GM12878 (cell line): ENCODE measurements around the gene HSP90AA1. TPM values are rescaled to one million over a fixed set of nuclear protein-coding genes. Genes with fewer than 3 reads are reported as not detected.

Experiments used
- ATAC-seq: fragments of 200-7000 bp; cut with Tn5 transposase; 3 replicates; pipeline ENCODE4 v1.9.1; 2020; ENCODE audit warnings: mild to moderate bottlenecking, moderate library complexity
- BruUV-seq: library from RNA; stranded (reverse); fragments of 400-500 nt; replicated peaks from 2 replicates; lab custom pipeline; 2021; lab: Mats Ljungman, UMichigan
- CTCF ChIA-PET: fragments of 300-600 bp; sonication (Branson Sonifier 250); formaldehyde crosslinking; extraction: SDS; loops from one replicate; lab custom pipeline; 2021; ENCODE audit warnings: inconsistent platforms; lab: Yijun Ruan, JAX
- POLR2A ChIA-PET: fragments of 350-600 bp; formaldehyde crosslinking; extraction: SDS; loops from one replicate; lab custom pipeline; 2021; ENCODE audit warnings: inconsistent platforms; lab: Charles Lee
- RAD21 ChIA-PET: fragments of 300-600 bp; sonication (Branson Sonifier 250); formaldehyde crosslinking; loops from one replicate; lab custom pipeline; 2023; ENCODE audit warnings: antibody characterized with exemption; ENCODE audit not compliant: unreplicated experiment; lab: Charles Lee
- SMC1A ChIA-PET: fragments of 300-600 bp; sonication (Branson Sonifier 250); formaldehyde crosslinking; loops from one replicate; lab custom pipeline; 2023; ENCODE audit not compliant: unreplicated experiment, uncharacterized antibody; lab: Charles Lee
- DNase-seq: peaks from one replicate; pipeline ENCODE4 v3.0.0-alpha.2; 2011; ENCODE audit warnings: low read depth, low spot score
- FAIRE-seq: peaks from 3 replicates; lab custom pipeline; 2011; peaks lifted over from hg19 to GRCh38; lab: Jason Lieb, UNC
- H2AFZ ChIP-seq: 2 replicates; pipeline ENCODE4 v1.6.0; 2011; ENCODE audit warnings: low read depth, low read length, control low read depth; ENCODE audit not compliant: control insufficient read depth
- H3K27ac ChIP-seq: 2 replicates; pipeline ENCODE4 v1.5.1; 2011; ENCODE audit warnings: control low read depth; ENCODE audit not compliant: control insufficient read depth, insufficient read depth
- H3K27me3 ChIP-seq, 2 experiments: replicated peaks in 1 of 2; 2 replicates each; pipeline versions ENCODE4 v1.6.0 to v1.6.1; 2011; ENCODE audit warnings: low read length in 1 of 2; ENCODE audit not compliant: control insufficient read depth in 2 of 2, insufficient read depth in 2 of 2
- H3K36me3 ChIP-seq, 2 experiments: 2 replicates each; pipeline ENCODE4 v1.5.1; 2011; ENCODE audit warnings: low read length in 1 of 2; ENCODE audit not compliant: control insufficient read depth in 2 of 2, insufficient read depth in 2 of 2
- H3K4me1 ChIP-seq: 2 replicates; pipeline ENCODE4 v1.6.1; 2011; ENCODE audit warnings: mild to moderate bottlenecking, low read length, moderate library complexity, mixed read lengths; ENCODE audit not compliant: control insufficient read depth, insufficient read depth
- H3K4me2 ChIP-seq: 2 replicates; pipeline ENCODE4 v1.6.0; 2011; ENCODE audit warnings: control low read depth; ENCODE audit not compliant: control insufficient read depth, insufficient read depth
- H3K4me3 ChIP-seq: fragments of 200-600 bp; sonication (generic); 2 replicates; pipeline ENCODE4 v1.5.1; 2016
- H3K79me2 ChIP-seq: 2 replicates; pipeline ENCODE4 v1.6.0; 2011; ENCODE audit warnings: low read length; ENCODE audit not compliant: control insufficient read depth, insufficient read depth
- H3K9ac ChIP-seq: 2 replicates; pipeline ENCODE4 v1.8.0; 2011; ENCODE audit warnings: low read length, control low read depth, mixed read lengths; ENCODE audit not compliant: control insufficient read depth, insufficient read depth
- H3K9me3 ChIP-seq: replicated peaks from 3 replicates; pipeline ENCODE4 v1.5.1; 2011; ENCODE audit warnings: mild to moderate bottlenecking, low read length; ENCODE audit not compliant: control insufficient read depth, insufficient read depth
- H4K20me1 ChIP-seq: 2 replicates; pipeline ENCODE4 v1.6.0; 2011; ENCODE audit not compliant: control insufficient read depth, insufficient read depth
- CBX5 ChIP-seq: sonication (generic); IDR thresholded peaks from 2 replicates; pipeline ENCODE4 v1.6.1; 2016; ENCODE audit warnings: low read depth, moderate library complexity, mild to moderate bottlenecking, inconsistent platforms
- CHD4 ChIP-seq: fragments of 200-600 bp; sonication (generic); IDR thresholded peaks from 2 replicates; pipeline ENCODE4 v1.6.1; 2016; ENCODE audit warnings: mild to moderate bottlenecking
- LARP7 ChIP-seq: fragments of 450-650 bp; IDR thresholded peaks from 2 replicates; pipeline ENCODE4 v1.6.1; 2017; ENCODE audit warnings: mild to moderate bottlenecking
- MEF2B ChIP-seq: fragments of 450-650 bp; IDR thresholded peaks from 2 replicates; pipeline ENCODE4 v1.6.1; 2018; ENCODE audit warnings: mild to moderate bottlenecking, moderate library complexity; ENCODE audit not compliant: partially characterized antibody, poor library complexity, severe bottlenecking
- NRF1 ChIP-seq: conservative IDR thresholded peaks from 2 replicates; pipeline ENCODE4 v1.6.1; 2011; ENCODE audit warnings: mild to moderate bottlenecking, low read depth, low read length, improper control_type of control experiment
- SMAD5 ChIP-seq: IDR thresholded peaks from 2 replicates; pipeline ENCODE4 v1.6.1; 2016; ENCODE audit warnings: antibody characterized with exemption, low read depth
- SREBF1 ChIP-seq: IDR thresholded peaks from 2 replicates; pipeline ENCODE4 v1.6.1; 2012; ENCODE audit warnings: mild to moderate bottlenecking, low read length
- ZBED1 ChIP-seq: IDR thresholded peaks from 2 replicates; pipeline ENCODE4 v1.6.1; 2016; ENCODE audit warnings: borderline replicate concordance
- ZNF274 ChIP-seq: IDR thresholded peaks from one replicate; pipeline ENCODE4 v1.8.0; 2011; ENCODE audit not compliant: insufficient read length, insufficient read depth
- WGBS: methylation state at CpG from one replicate; pipeline ENCODE4 v1.1.6; 2016; ENCODE audit warnings: low lambda C conversion rate; ENCODE audit not compliant: insufficient replicate concordance, insufficient coverage; ENCODE audit errors: missing lambda C conversion rate; 5-methylcytosine and 5-hydroxymethylcytosine counted together
- in situ Hi-C: fragments of 300-500 bp; cut with MboI; formaldehyde crosslinking; loops from 9 replicates; pipeline ENCODE4 v1.14.3; 2018; ENCODE audit warnings: mixed read lengths
- intact Hi-C: fragments of 100-400 bp; cut with micrococcal nuclease; formaldehyde crosslinking; loops from one replicate; pipeline ENCODE4 v1.14.2; 2022; ENCODE audit not compliant: unreplicated experiment
- polyA plus RNA-seq, 11 experiments: library from polyadenylated mRNA; depleted of rRNA in 4 of 11; unstranded in 6 of 11; stranded (reverse) in 5 of 11; fragments of >200 nt; fragmentation: Nextera tagmentation in 4 of 11; fragmentation: Illumina TruSeq in 1 of 11; extraction: Ambion mirVana in 4 of 11; extraction: Trizol in 1 of 11; gene quantifications; 1 replicate in 1 of 11; 2 replicates in 10 of 11; pipeline versions ENCODE4 v1.2.1 to v1.2.3, GENCODE V29; 2011 to 2016; ENCODE audit warnings: inconsistent platforms in 2 of 11, missing spikeins in 2 of 11, low read depth in 1 of 11
- total RNA-seq, 4 experiments: library from RNA; depleted of rRNA in 3 of 4; stranded (reverse); fragments of >200 nt in 3 of 4; fragmentation: Illumina TruSeq in 1 of 4; extraction: Trizol in 1 of 4; gene quantifications; 2 replicates each; pipeline versions ENCODE4 v1.2.1 to v1.2.3, GENCODE V29; 2013 to 2021
- TF ChIP-seq, protein P1 (sequence below): IDR thresholded peaks from 2 replicates; pipeline ENCODE4 v1.6.1; 2011; ENCODE audit warnings: low read depth, mild to moderate bottlenecking, low read length, moderate library complexity, borderline replicate concordance; ENCODE audit errors: extremely low read depth
- TF ChIP-seq, protein P2 (sequence below): IDR thresholded peaks from 2 replicates; pipeline ENCODE4 v1.6.1; 2011; ENCODE audit warnings: low read depth, low read length, improper control_type of control experiment, borderline replicate concordance
- TF ChIP-seq, protein P3 (sequence below): IDR thresholded peaks from 2 replicates; pipeline ENCODE4 v1.6.1; 2012; ENCODE audit warnings: low read length, inconsistent platforms
- TF ChIP-seq, protein P4 (sequence below): fragments of 450-650 bp; IDR thresholded peaks from 2 replicates; pipeline ENCODE4 v1.6.1; 2017; ENCODE audit warnings: antibody characterized with exemption, mild to moderate bottlenecking, moderate library complexity
- TF ChIP-seq, protein P5 (sequence below): fragments of 450-650 bp; formaldehyde crosslinking; IDR thresholded peaks from 2 replicates; pipeline ENCODE4 v1.4.0; 2020; ENCODE audit warnings: mild to moderate bottlenecking, moderate library complexity

Gene HSP90AA1
- total and polyA plus RNA-seq, 10 of the 15 experiments (the other 5 are each of a cell fraction or from before 2014, with no cell fraction given) = 262 to 1,315 (median 635) TPM

DNA sequence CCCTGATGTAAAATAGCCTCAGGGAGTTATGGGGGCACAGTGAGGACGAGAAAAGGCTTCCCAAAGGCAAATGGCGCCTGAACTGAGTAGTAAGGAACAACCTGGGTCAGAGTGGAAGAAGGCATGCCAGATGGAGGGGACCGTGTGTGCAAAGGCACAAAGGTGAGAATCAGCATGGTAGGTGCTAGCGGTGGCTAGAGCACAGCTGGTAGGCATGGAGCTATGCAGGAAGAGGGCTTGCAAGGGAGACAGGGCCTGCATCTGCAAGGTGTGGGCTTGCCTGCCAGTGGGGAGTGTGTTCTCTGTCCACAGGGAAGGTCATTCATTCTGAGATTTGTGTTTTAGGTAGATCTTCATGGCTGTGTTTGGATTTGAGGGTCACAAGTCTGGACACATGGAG lies 18.5 kb upstream of the HSP90AA1 start:
- in situ Hi-C loops = no loop called here
- DNase-seq = no peak
- H3K4me2 ChIP-seq = no peak overlapping the region
- peaks cover 10% of the 10 kb centered on the region for H3K4me1 ChIP-seq
- no peak overlapping the region for H2AFZ ChIP-seq
- POLR2A ChIA-PET = interaction anchor here (0.6 to 1.4 kb wide), 4 partner anchors 17 to 47 kb away, joined by 3 to 7 read pairs (median 4); no protein-coding TSS in a partner anchor
- no peak for ATAC-seq
- H3K9me3 ChIP-seq = no peaks in the 10 kb centered on the region; the same call in 2 of the 3 replicates
- H3K4me3 ChIP-seq = no peak overlapping the region
- no peak for TF ChIP-seq MEF2B
- TF ChIP-seq, protein P1, sequence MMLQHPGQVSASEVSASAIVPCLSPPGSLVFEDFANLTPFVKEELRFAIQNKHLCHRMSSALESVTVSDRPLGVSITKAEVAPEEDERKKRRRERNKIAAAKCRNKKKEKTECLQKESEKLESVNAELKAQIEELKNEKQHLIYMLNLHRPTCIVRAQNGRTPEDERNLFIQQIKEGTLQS = no peak
- TF ChIP-seq ZBED1 = no peak
- no peak for TF ChIP-seq CBX5
- TF ChIP-seq, protein P2, sequence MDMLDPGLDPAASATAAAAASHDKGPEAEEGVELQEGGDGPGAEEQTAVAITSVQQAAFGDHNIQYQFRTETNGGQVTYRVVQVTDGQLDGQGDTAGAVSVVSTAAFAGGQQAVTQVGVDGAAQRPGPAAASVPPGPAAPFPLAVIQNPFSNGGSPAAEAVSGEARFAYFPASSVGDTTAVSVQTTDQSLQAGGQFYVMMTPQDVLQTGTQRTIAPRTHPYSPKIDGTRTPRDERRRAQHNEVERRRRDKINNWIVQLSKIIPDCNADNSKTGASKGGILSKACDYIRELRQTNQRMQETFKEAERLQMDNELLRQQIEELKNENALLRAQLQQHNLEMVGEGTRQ = no peak
- TF ChIP-seq, protein P3, sequence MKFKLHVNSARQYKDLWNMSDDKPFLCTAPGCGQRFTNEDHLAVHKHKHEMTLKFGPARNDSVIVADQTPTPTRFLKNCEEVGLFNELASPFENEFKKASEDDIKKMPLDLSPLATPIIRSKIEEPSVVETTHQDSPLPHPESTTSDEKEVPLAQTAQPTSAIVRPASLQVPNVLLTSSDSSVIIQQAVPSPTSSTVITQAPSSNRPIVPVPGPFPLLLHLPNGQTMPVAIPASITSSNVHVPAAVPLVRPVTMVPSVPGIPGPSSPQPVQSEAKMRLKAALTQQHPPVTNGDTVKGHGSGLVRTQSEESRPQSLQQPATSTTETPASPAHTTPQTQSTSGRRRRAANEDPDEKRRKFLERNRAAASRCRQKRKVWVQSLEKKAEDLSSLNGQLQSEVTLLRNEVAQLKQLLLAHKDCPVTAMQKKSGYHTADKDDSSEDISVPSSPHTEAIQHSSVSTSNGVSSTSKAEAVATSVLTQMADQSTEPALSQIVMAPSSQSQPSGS = no peak
- no peak for TF ChIP-seq SREBF1
- TF ChIP-seq SMAD5 = no peak
- TF ChIP-seq, protein P4, sequence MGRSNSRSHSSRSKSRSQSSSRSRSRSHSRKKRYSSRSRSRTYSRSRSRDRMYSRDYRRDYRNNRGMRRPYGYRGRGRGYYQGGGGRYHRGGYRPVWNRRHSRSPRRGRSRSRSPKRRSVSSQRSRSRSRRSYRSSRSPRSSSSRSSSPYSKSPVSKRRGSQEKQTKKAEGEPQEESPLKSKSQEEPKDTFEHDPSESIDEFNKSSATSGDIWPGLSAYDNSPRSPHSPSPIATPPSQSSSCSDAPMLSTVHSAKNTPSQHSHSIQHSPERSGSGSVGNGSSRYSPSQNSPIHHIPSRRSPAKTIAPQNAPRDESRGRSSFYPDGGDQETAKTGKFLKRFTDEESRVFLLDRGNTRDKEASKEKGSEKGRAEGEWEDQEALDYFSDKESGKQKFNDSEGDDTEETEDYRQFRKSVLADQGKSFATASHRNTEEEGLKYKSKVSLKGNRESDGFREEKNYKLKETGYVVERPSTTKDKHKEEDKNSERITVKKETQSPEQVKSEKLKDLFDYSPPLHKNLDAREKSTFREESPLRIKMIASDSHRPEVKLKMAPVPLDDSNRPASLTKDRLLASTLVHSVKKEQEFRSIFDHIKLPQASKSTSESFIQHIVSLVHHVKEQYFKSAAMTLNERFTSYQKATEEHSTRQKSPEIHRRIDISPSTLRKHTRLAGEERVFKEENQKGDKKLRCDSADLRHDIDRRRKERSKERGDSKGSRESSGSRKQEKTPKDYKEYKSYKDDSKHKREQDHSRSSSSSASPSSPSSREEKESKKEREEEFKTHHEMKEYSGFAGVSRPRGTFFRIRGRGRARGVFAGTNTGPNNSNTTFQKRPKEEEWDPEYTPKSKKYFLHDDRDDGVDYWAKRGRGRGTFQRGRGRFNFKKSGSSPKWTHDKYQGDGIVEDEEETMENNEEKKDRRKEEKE = no peak
- TF ChIP-seq, protein P5, sequence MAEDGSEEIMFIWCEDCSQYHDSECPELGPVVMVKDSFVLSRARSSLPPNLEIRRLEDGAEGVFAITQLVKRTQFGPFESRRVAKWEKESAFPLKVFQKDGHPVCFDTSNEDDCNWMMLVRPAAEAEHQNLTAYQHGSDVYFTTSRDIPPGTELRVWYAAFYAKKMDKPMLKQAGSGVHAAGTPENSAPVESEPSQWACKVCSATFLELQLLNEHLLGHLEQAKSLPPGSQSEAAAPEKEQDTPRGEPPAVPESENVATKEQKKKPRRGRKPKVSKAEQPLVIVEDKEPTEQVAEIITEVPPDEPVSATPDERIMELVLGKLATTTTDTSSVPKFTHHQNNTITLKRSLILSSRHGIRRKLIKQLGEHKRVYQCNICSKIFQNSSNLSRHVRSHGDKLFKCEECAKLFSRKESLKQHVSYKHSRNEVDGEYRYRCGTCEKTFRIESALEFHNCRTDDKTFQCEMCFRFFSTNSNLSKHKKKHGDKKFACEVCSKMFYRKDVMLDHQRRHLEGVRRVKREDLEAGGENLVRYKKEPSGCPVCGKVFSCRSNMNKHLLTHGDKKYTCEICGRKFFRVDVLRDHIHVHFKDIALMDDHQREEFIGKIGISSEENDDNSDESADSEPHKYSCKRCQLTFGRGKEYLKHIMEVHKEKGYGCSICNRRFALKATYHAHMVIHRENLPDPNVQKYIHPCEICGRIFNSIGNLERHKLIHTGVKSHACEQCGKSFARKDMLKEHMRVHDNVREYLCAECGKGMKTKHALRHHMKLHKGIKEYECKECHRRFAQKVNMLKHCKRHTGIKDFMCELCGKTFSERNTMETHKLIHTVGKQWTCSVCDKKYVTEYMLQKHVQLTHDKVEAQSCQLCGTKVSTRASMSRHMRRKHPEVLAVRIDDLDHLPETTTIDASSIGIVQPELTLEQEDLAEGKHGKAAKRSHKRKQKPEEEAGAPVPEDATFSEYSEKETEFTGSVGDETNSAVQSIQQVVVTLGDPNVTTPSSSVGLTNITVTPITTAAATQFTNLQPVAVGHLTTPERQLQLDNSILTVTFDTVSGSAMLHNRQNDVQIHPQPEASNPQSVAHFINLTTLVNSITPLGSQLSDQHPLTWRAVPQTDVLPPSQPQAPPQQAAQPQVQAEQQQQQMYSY (CRISPR knock-in tag) = no peak
- no peak for TF ChIP-seq NRF1
- TF ChIP-seq LARP7 = no peak
- TF ChIP-seq ZNF274 = no peak
- TF ChIP-seq CHD4 = no peak
- no TSS peak for BruUV-seq
- CTCF ChIA-PET = interaction anchor here (2.4 kb wide), 1 partner anchor 9 kb away, joined by 16 read pairs; no protein-coding TSS in a partner anchor
- RAD21 ChIA-PET = no interaction called here
- H3K27me3 ChIP-seq = no peaks in the 10 kb centered on the region
- H3K36me3 ChIP-seq = no peaks in the 10 kb centered on the region
- H3K9ac ChIP-seq = no peak overlapping the region
- SMC1A ChIA-PET = interaction anchor here (1.2 to 1.4 kb wide), 4 partner anchors 9 to 398 kb away, joined by 3 to 4 read pairs (median 4); no protein-coding TSS in a partner anchor
- H4K20me1 ChIP-seq = no peaks in the 10 kb centered on the region
- FAIRE-seq = no peak
- no peaks in the 10 kb centered on the region for H3K79me2 ChIP-seq
- intact Hi-C loops = no loop called here
- no peak overlapping the region for H3K27ac ChIP-seq
- WGBS = 72% methylated on average over 4 of the region's 4 CpGs
